Measurements from ENCODE around the gene PPP6R1. TPM values are rescaled to one million over a fixed set of nuclear protein-coding genes. Genes with fewer than 3 reads are reported as not detected.
A peak's percentile ranks its signal among the peaks of the same experiment; 100 is the strongest.

The PPP6R1 gene
- total RNA-seq, 4 donors from 2014 or later = 30.6 to 59.2 (median 47.4) TPM

DNA sequence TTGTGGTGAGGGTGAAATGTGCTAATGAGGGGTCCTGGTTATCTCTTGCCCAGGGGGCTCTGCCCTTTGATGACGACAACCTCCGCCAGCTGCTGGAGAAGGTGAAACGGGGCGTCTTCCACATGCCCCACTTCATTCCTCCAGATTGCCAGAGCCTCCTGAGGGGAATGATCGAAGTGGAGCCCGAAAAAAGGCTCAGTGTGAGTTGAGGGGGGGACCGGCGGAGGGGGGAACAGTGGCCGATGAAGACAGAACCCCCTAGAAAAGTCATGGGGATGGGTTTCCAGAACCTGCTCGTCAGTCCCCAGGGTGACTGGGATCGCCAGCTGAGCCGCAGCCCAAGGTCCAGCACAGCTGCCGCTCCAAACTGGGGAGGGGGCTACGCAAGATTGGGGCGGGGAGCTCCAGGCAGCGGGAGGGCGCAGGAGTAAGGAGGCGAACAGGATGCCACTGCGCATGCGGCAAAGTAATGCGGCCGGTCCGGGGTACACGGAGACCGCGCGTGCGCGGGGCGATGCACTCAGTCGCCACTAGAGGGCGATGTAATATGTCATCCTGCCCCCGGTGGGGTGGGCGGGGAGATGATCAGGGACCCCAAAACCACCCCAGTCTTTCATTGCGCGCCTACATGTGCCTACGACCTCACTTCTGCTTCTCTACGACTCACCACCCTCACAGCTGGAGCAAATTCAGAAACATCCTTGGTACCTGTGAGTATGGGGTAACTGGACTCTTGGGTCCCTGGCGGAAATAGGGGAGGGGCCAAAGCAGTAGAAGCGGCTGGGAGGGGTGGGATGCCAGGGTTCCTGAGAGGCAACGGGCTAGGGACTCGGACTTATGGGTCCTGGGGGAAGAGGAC lies 42.9 kb upstream of the PPP6R1 start:
- H3K27ac ChIP-seq = peak overlapping the region in 2 of 4 donors; percentile 4 to 27
- H3K4me3 ChIP-seq = peak overlapping the region in 3 of 4 donors; percentile 32 to 62 (median 35)
- TF ChIP-seq POLR2A (IDR thresholded peaks at IDR 0.05) (no peak), CTCF (IDR thresholded peaks at IDR 0.05) (peak; percentile 95 to 100 (median 98))
- H3K9me3 ChIP-seq = no peaks in the 10 kb centered on the region
- no peak for DNase-seq
- no peaks in the 10 kb centered on the region for H3K27me3 ChIP-seq
- peaks cover 0 to 8% (median 0%) of the 10 kb centered on the region in 3 donors for H3K36me3 ChIP-seq
- intact Hi-C loops (cut with DNase I) = loop anchor here (10.0 kb wide), 1 partner anchor 73 kb away; the partner anchor contains the start of genes IL11 and TMEM190
- peaks cover 9 to 11% (median 10%) of the 10 kb centered on the region in 3 donors for H3K4me1 ChIP-seq
- 9 to 14% methylated on average over 12 to 36 of the region's 42 CpGs for WGBS, 2 donors

GRCh38 chr19:55300886-55301458 lies 42.2 kb upstream of the PPP6R1 start:
- no peak overlapping the region for H3K4me3 ChIP-seq
- intact Hi-C loops (cut with DNase I) = loop anchor here (10.0 kb wide), 1 partner anchor 74 kb away; the partner anchor contains the start of genes IL11 and TMEM190
- H3K27ac ChIP-seq = no peak overlapping the region

GRCh38 chr19:55299991-55300390 lies 41.2 kb upstream of the PPP6R1 start:
- no peak overlapping the region for H3K27ac ChIP-seq
- no peaks in the 10 kb centered on the region for H3K36me3 ChIP-seq
- no peak for DNase-seq
- TF ChIP-seq POLR2A (IDR thresholded peaks at IDR 0.05) = no peak
- no peak for TF ChIP-seq CTCF (IDR thresholded peaks at IDR 0.05)
- H3K4me1 ChIP-seq = peaks cover 9 to 11% (median 10%) of the 10 kb centered on the region in 3 donors
- WGBS, 2 donors = 85 to 88% methylated on average over 4 to 8 of the region's 10 CpGs
- no peaks in the 10 kb centered on the region for H3K9me3 ChIP-seq
- H3K27me3 ChIP-seq = no peaks in the 10 kb centered on the region
- intact Hi-C loops (cut with DNase I) = loop anchor here (10.0 kb wide), 1 partner anchor 75 kb away; the partner anchor contains the start of genes IL11 and TMEM190
- no peak overlapping the region for H3K4me3 ChIP-seq

More at GRCh38 chr19:55300886-55301458, 42.2 kb upstream of the PPP6R1 start:
- Histone ChIP-seq H3K27me3 (no peaks in the 10 kb centered on the region), H3K9me3 (no peaks in the 10 kb centered on the region), H3K36me3 (peaks cover 0 to 2% (median 0%) of the 10 kb centered on the region in 3 donors), H3K4me1 (peaks cover 9 to 11% (median 10%) of the 10 kb centered on the region in 3 donors)
- no peak for TF ChIP-seq POLR2A (IDR thresholded peaks at IDR 0.05)
- no peak for TF ChIP-seq CTCF (IDR thresholded peaks at IDR 0.05)
- 76 to 79% methylated on average over 5 to 7 of the region's 15 CpGs for WGBS, 2 donors
- no peak for DNase-seq

DNA sequence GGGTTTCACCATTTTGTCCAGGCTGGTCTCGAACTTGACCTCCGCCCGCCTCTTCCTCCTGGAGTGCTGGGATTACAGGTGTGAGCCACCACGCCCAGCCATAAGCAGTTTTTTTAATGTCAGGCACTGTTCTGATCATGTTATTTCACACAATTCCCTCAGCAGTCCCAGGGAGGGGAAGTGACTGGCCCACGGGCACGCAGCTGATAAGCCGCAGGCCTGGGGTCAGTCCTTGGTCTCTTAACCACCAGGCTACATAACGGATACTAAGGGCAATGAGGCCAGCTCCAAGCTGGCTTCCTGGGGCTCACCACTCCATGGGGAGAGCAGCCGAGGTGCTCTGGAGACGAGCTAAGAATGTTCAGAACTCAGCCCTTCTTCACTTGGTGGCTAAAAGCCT lies 38.5 kb upstream of the PPP6R1 start:
- WGBS, 2 donors = 84 to 89% methylated on average over 7 to 8 of the region's 10 CpGs
- no peaks in the 10 kb centered on the region for H3K36me3 ChIP-seq
- no peaks in the 10 kb centered on the region for H3K27me3 ChIP-seq
- TF ChIP-seq CTCF (IDR thresholded peaks at IDR 0.05) (no peak), POLR2A (IDR thresholded peaks at IDR 0.05) (no peak)
- H3K4me1 ChIP-seq = peaks cover 8 to 11% (median 10%) of the 10 kb centered on the region in 3 donors
- intact Hi-C loops (cut with DNase I) = no loop called here
- H3K27ac ChIP-seq = no peak overlapping the region
- H3K4me3 ChIP-seq = no peak overlapping the region
- DNase-seq = no peak
- H3K9me3 ChIP-seq = no peaks in the 10 kb centered on the region

All from esophagus squamous epithelium (tissue), 5 donors.